H9 (cell line): Measurements from ENCODE around the gene STK25. TPM values are rescaled to one million over a fixed set of nuclear protein-coding genes. Genes with fewer than 3 reads are reported as not detected.

Experiments
- DNase-seq: peaks from one replicate; pipeline ENCODE4 v3.0.0-alpha.2; 2017
- H2AFZ ChIP-seq: one replicate; pipeline ENCODE4 v1.6.1; 2013; ENCODE audit warnings: mild to moderate bottlenecking, low read length, control low read depth, moderate library complexity
- H2AK5ac ChIP-seq: 2 replicates; pipeline ENCODE4 v1.6.1; 2013; ENCODE audit warnings: low read length, control low read depth, mixed read lengths; ENCODE audit not compliant: insufficient read length
- H2BK120ac ChIP-seq: one replicate; pipeline ENCODE4 v1.6.1; 2013; ENCODE audit warnings: low read depth, mild to moderate bottlenecking, low read length, control low read depth, inconsistent platforms; ENCODE audit not compliant: poor library complexity, severe bottlenecking
- H2BK12ac ChIP-seq: 2 replicates; pipeline ENCODE4 v1.6.1; 2013; ENCODE audit warnings: low read length, control low read depth, mixed read lengths, low read depth; ENCODE audit not compliant: insufficient read length
- H2BK15ac ChIP-seq: 2 replicates; pipeline ENCODE4 v1.6.1; 2013; ENCODE audit warnings: low read depth, low read length, control low read depth
- H2BK20ac ChIP-seq: one replicate; pipeline ENCODE4 v1.6.1; 2013; ENCODE audit warnings: low read depth, mild to moderate bottlenecking, low read length, control low read depth, inconsistent platforms; ENCODE audit not compliant: poor library complexity, severe bottlenecking
- H2BK5ac ChIP-seq: 2 replicates; pipeline ENCODE4 v1.6.1; 2013; ENCODE audit warnings: low read length, control low read depth, mixed read lengths; ENCODE audit not compliant: insufficient read length
- H3K14ac ChIP-seq: 2 replicates; pipeline ENCODE4 v1.6.1; 2013; ENCODE audit warnings: low read length, control low read depth; ENCODE audit not compliant: insufficient read depth
- H3K18ac ChIP-seq: 2 replicates; pipeline ENCODE4 v1.6.1; 2013; ENCODE audit warnings: low read depth, mild to moderate bottlenecking, mixed read lengths, low read length, control low read depth; ENCODE audit not compliant: insufficient read length
- H3K23ac ChIP-seq: 2 replicates; pipeline ENCODE4 v1.6.1; 2013; ENCODE audit warnings: low read length, control low read depth, mixed read lengths, low read depth; ENCODE audit not compliant: insufficient read length
- H3K23me2 ChIP-seq: 2 replicates; pipeline ENCODE4 v1.6.1; 2013; ENCODE audit warnings: low read depth, mild to moderate bottlenecking, mixed read lengths, low read length, control low read depth; ENCODE audit not compliant: insufficient read length, poor library complexity, severe bottlenecking
- H3K27ac ChIP-seq: 2 replicates; pipeline ENCODE4 v1.5.1; 2013; ENCODE audit warnings: low read length, control low read depth, mixed read lengths, low read depth; ENCODE audit not compliant: insufficient read length
- H3K27me3 ChIP-seq: 2 replicates; pipeline ENCODE4 v1.6.1; 2013; ENCODE audit warnings: low read length, control low read depth, inconsistent platforms; ENCODE audit not compliant: insufficient read depth
- H3K4ac ChIP-seq: 2 replicates; pipeline ENCODE4 v1.6.1; 2013; ENCODE audit warnings: low read depth, mild to moderate bottlenecking, control low read depth, inconsistent platforms, low read length, moderate library complexity
- H3K4me1 ChIP-seq: 2 replicates; pipeline ENCODE4 v1.6.1; 2013; ENCODE audit warnings: low read length, control low read depth, inconsistent platforms; ENCODE audit not compliant: insufficient read depth
- H3K4me2 ChIP-seq: 2 replicates; pipeline ENCODE4 v1.6.1; 2013; ENCODE audit warnings: low read length, control low read depth, mixed read lengths; ENCODE audit not compliant: insufficient read length, insufficient read depth
- H3K56ac ChIP-seq: 2 replicates; pipeline ENCODE4 v1.6.1; 2013; ENCODE audit warnings: low read depth, mild to moderate bottlenecking, mixed read lengths, low read length, control low read depth; ENCODE audit not compliant: insufficient read length
- H3K79me1 ChIP-seq: 2 replicates; pipeline ENCODE4 v1.6.1; 2013; ENCODE audit warnings: low read depth, mild to moderate bottlenecking, moderate library complexity, low read length, control low read depth, inconsistent platforms; ENCODE audit not compliant: insufficient read depth, poor library complexity, severe bottlenecking
- H3K79me2 ChIP-seq: 2 replicates; pipeline ENCODE4 v1.6.1; 2013; ENCODE audit warnings: low read length, control low read depth, inconsistent platforms; ENCODE audit not compliant: insufficient read depth
- H3K9ac ChIP-seq: 2 replicates; pipeline ENCODE4 v1.6.1; 2013; ENCODE audit warnings: low read length, control low read depth, mixed read lengths; ENCODE audit not compliant: insufficient read length; ENCODE audit errors: extremely low read depth
- H3K9me3 ChIP-seq: one replicate; pipeline ENCODE4 v1.6.1; 2013; ENCODE audit warnings: low read depth, low read length, inconsistent platforms; ENCODE audit not compliant: control insufficient read depth
- H3T11ph ChIP-seq: one replicate; pipeline ENCODE4 v1.6.1; 2013; ENCODE audit warnings: mild to moderate bottlenecking, low read length, control low read depth, inconsistent platforms
- H4K20me1 ChIP-seq: one replicate; pipeline ENCODE4 v1.6.1; 2013; ENCODE audit not compliant: control insufficient read depth, insufficient read length, insufficient read depth
- H4K5ac ChIP-seq: 2 replicates; pipeline ENCODE4 v1.6.1; 2013; ENCODE audit warnings: low read depth, mild to moderate bottlenecking, mixed read lengths, low read length, control low read depth; ENCODE audit not compliant: insufficient read length
- H4K8ac ChIP-seq: replicated peaks from 2 replicates; pipeline ENCODE4 v1.6.1; 2013; ENCODE audit warnings: low read length, control low read depth, mixed read lengths, low read depth; ENCODE audit not compliant: insufficient read length
- H4K91ac ChIP-seq: 2 replicates; pipeline ENCODE4 v1.6.1; 2013; ENCODE audit warnings: low read depth, mild to moderate bottlenecking, moderate library complexity, mixed read lengths, low read length, control low read depth; ENCODE audit not compliant: insufficient read length
- H3K27ac Mint-ChIP-seq, 3 experiments: 2 replicates in 2 of 3; 3 replicates in 1 of 3; pipeline ENCODE4 v1.8.0; 2020 to 2021; ENCODE audit warnings: mixed read lengths in 3 of 3, mild to moderate bottlenecking in 1 of 3, moderate library complexity in 1 of 3
- H3K27me3 Mint-ChIP-seq: 2 replicates; pipeline ENCODE4 v1.8.0; 2021; ENCODE audit warnings: low read depth, mild to moderate bottlenecking, moderate library complexity, mixed read lengths
- H3K36me3 Mint-ChIP-seq, 3 experiments: 2 replicates in 2 of 3; 3 replicates in 1 of 3; pipeline ENCODE4 v1.8.0; 2020 to 2021; ENCODE audit warnings: low read depth in 3 of 3, mixed read lengths in 3 of 3; ENCODE audit not compliant: insufficient read depth in 1 of 3
- H3K4me1 Mint-ChIP-seq, 2 experiments: 2 replicates each; pipeline ENCODE4 v1.8.0; 2020; ENCODE audit warnings: mixed read lengths in 2 of 2
- H3K4me3 Mint-ChIP-seq, 2 experiments: 2 replicates in 1 of 2; 3 replicates in 1 of 2; pipeline ENCODE4 v1.8.0; 2020 to 2021; ENCODE audit warnings: mild to moderate bottlenecking in 2 of 2, mixed read lengths in 2 of 2, moderate library complexity in 1 of 2
- H3K9me3 Mint-ChIP-seq, 2 experiments: 2 replicates in 1 of 2; 3 replicates in 1 of 2; pipeline ENCODE4 v1.8.0; 2020; ENCODE audit warnings: mild to moderate bottlenecking in 2 of 2, mixed read lengths in 2 of 2, moderate library complexity in 1 of 2
- CTCF ChIP-seq: fragments of 200-600 bp; sonication (generic); conservative IDR thresholded peaks from 3 replicates; pipeline ENCODE4 v1.8.0; 2021; ENCODE audit warnings: antibody characterized with exemption, mild to moderate bottlenecking
- WGBS: extraction: QIAGEN DNeasy Blood & Tissue Kit; methylation state at CpG from one replicate; pipeline ENCODE4 v1.1.7; 2013; ENCODE audit warnings: missing lambda C conversion rate, low lambda C conversion rate, mixed read lengths; ENCODE audit not compliant: insufficient read length; ENCODE audit errors: extremely low coverage; 5-methylcytosine and 5-hydroxymethylcytosine counted together
- total RNA-seq: library from RNA; stranded (reverse); gene quantifications from 2 replicates; pipeline ENCODE4 v1.2.1, GENCODE V29; 2021

The STK25 gene
- total RNA-seq, 1 experiment from 2014 or later, result 189 TPM

- no peak overlapping the region for H3K27ac Mint-ChIP-seq
- H2BK15ac ChIP-seq, result no peak overlapping the region
- no peaks in the 10 kb centered on the region for H3K9me3 ChIP-seq
- no peak for TF ChIP-seq CTCF
- H4K8ac ChIP-seq, result no peak overlapping the region
- H3K4me2 ChIP-seq, result no peak overlapping the region
- H3K18ac ChIP-seq, result no peak overlapping the region
- no peaks in the 10 kb centered on the region for H3K4me1 ChIP-seq
- H3K27me3 ChIP-seq, result no peaks in the 10 kb centered on the region
- H2AK5ac ChIP-seq, result no peak overlapping the region
- no peak overlapping the region for H3K4me3 Mint-ChIP-seq
- no peak overlapping the region for H3T11ph ChIP-seq
- H3K4ac ChIP-seq, result no peak overlapping the region
- peaks cover 2 to 3% of the 10 kb centered on the region in 2 experiments; a peak in 2 of 4 replicates for H3K4me1 Mint-ChIP-seq
- peaks cover 10 to 30% (median 23%) of the 10 kb centered on the region in 3 experiments; a peak in 6 of 7 replicates for H3K36me3 Mint-ChIP-seq
- no peak overlapping the region; the same call in 1 of the 2 replicates for H3K14ac ChIP-seq
- no peak overlapping the region for H3K23ac ChIP-seq
- no CpG with 5 or more reads among the region's 16 CpGs for WGBS
- no peak overlapping the region for H2BK12ac ChIP-seq
- H3K27me3 Mint-ChIP-seq, result peaks cover 8% of the 10 kb centered on the region
- no peaks in the 10 kb centered on the region for H3K23me2 ChIP-seq
- no peak overlapping the region for H2BK20ac ChIP-seq
- no peak for DNase-seq
- H4K20me1 ChIP-seq, result no peaks in the 10 kb centered on the region
- H4K91ac ChIP-seq, result no peak overlapping the region
- no peak overlapping the region for H3K27ac ChIP-seq
- no peaks in the 10 kb centered on the region for H3K79me1 ChIP-seq
- H3K56ac ChIP-seq, result no peak overlapping the region
- H4K5ac ChIP-seq, result no peak overlapping the region
- H3K79me2 ChIP-seq, result no peaks in the 10 kb centered on the region
- H3K9ac ChIP-seq, result no peak overlapping the region
- no peaks in the 10 kb centered on the region for H3K9me3 Mint-ChIP-seq
- H2BK120ac ChIP-seq, result no peak overlapping the region
- no peak overlapping the region for H2BK5ac ChIP-seq
- H2AFZ ChIP-seq, result no peak overlapping the region
Measured at GRCh38 chr2:241490825-241491506, 17.4 kb downstream of the STK25 start.
